Measurements from ENCODE around the gene NTRK1.

Gene NTRK1

GRCh38 chr1:156858959-156859522, 1.6 kb upstream of the NTRK1 start, which contains the start of gene INSRR:
INSRR (minus strand) TSS chr1:156859117; CDS start chr1:156858621, 496 bp downstream.
- DNase-seq, result no peak

GRCh38 chr1:156859523-156860112, 1.0 kb upstream of the NTRK1 start:
- DNase-seq, result peak; percentile 72

- DNase-seq, result peak; percentile 84
Observed at GRCh38 chr1:156860113-156860627, 495 bp upstream of the NTRK1 start.

GRCh38 chr1:156862584-156862983, 1.9 kb downstream of the NTRK1 start:
- DNase-seq, result peak; percentile 63

GRCh38 chr1:156862997-156863599, 2.4 kb downstream of the NTRK1 start:
- DNase-seq, result peak; percentile 51

GRCh38 chr1:156863631-156864030, 3.0 kb downstream of the NTRK1 start:
- DNase-seq, result no peak

GRCh38 chr1:156864796-156865195, 4.1 kb downstream of the NTRK1 start:
- no peak for DNase-seq

- no peak for DNase-seq
Observed at GRCh38 chr1:156865258-156865657, 4.6 kb downstream of the NTRK1 start.

- no peak for DNase-seq
Observed at GRCh38 chr1:156865865-156866248, 5.2 kb downstream of the NTRK1 start.

GRCh38 chr1:156866249-156866909, 5.7 kb downstream of the NTRK1 start:
- peak; percentile 67 for DNase-seq

GRCh38 chr1:156868341-156868740, 7.7 kb downstream of the NTRK1 start:
- no peak for DNase-seq

GRCh38 chr1:156869455-156869854, 8.8 kb downstream of the NTRK1 start:
- DNase-seq, result no peak

GRCh38 chr1:156873659-156874058, 13.0 kb downstream of the NTRK1 start:
- DNase-seq, result no peak

GRCh38 chr1:156874142-156874541, 13.5 kb downstream of the NTRK1 start:
- DNase-seq, result no peak

- DNase-seq, result peak; percentile 52
Observed at GRCh38 chr1:156874572-156875340, 14.1 kb downstream of the NTRK1 start.

- no peak for DNase-seq
Observed at GRCh38 chr1:156875341-156875615, 14.6 kb downstream of the NTRK1 start.

- DNase-seq, result peak; percentile 46
Observed at GRCh38 chr1:156876281-156876680, 15.6 kb downstream of the NTRK1 start.

- no peak for DNase-seq
Observed at GRCh38 chr1:156877433-156878170, 16.9 kb downstream of the NTRK1 start.

GRCh38 chr1:156879876-156880275, 19.2 kb downstream of the NTRK1 start:
- DNase-seq, result no peak

- no peak for DNase-seq
Observed at GRCh38 chr1:156880473-156880872, 19.8 kb downstream of the NTRK1 start.

- no peak for DNase-seq
Observed at GRCh38 chr1:156881101-156881500, 20.4 kb downstream of the NTRK1 start.

GRCh38 chr1:156881663-156882062, 21.0 kb downstream of the NTRK1 start:
- no peak for DNase-seq

Data from eye (tissue), 1 donor.